GM19372 (cell line): ENCODE measurements around the gene GPR158.
"Not testable (repeated sequence)": the region's sequence is repeated elsewhere in the genome, so short reads cannot be mapped to it uniquely, and the experiment has no call there.

Experiments
- ATAC-seq: cut with Tn5 transposase; IDR thresholded peaks from one replicate; pipeline ENCODE4 v1.9.1; 2021; ENCODE audit warnings: mild to moderate bottlenecking, low read depth, moderate library complexity; ENCODE audit not compliant: unreplicated experiment

Gene GPR158

GRCh38 chr10:25294032-25294926, 119.5 kb downstream of the GPR158 start:
- ATAC-seq: no peak

DNA sequence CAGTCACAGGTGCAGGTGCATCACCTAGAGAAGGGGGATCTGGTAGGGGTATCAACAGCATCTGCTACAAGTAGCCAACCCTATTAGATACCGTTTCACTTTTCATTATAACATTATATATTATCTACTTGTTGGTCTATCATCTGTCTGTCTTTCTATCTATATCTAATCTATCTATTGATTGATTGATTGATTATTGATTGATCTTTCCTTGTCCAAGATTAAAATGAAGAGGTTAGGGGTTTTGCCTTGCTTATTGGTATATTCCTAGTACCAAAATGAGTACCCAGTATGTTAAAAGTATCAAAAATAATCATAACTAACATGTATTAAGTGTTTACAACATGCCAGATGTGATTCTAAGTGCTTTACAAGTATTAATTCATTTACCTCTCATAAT, 121.5 kb downstream of the GPR158 start:
- ATAC-seq: no peak

GRCh38 chr10:25297466-25297865, 122.7 kb downstream of the GPR158 start:
- no peak for ATAC-seq

- ATAC-seq: no peak
These were observed 125.3 kb downstream of the GPR158 start for GRCh38 chr10:25300073-25300472.

DNA sequence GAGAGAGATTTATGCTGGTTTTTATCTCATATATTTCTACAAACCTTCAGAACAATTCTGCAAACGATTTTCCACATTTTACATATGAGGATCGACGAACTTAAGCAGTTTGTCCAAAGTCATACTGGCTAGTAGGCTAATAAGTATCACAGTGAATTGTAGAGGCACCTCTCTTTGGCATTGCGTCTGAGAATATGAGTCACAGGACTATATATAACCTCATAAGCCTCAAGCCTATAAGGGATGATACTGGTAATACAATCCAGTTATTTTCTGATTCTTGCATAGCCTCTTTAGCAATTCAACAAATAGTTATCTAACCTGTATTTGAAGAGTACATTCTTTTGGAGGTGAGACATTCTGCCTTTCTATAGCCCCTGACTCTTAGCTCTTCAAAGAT, 129.8 kb downstream of the GPR158 start:
- no peak for ATAC-seq

GRCh38 chr10:25306386-25306785, 131.6 kb downstream of the GPR158 start:
- ATAC-seq: no peak

GRCh38 chr10:25308278-25308677, 133.5 kb downstream of the GPR158 start:
- no peak for ATAC-seq

GRCh38 chr10:25317596-25318211, 142.9 kb downstream of the GPR158 start:
- not testable (repeated sequence) for ATAC-seq

- no peak for ATAC-seq
These were observed 152.5 kb downstream of the GPR158 start for GRCh38 chr10:25327273-25327672.

DNA sequence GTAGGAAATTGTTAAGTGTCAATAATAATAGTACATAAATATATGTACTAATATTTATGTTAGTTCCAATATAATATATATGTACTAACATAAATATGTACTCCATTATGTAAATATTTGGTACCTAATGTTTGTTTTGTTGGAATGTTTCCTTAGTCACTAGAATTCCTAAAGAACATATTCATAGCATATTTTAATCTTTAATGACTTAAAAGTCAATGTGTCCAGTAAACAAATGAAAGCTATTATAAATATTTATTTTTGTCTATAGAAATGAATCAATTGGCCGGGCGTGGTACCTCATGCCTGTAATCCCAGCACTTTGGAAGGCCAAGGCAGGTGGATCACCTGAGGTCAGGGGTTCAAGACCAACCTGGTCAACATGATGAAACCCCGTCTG, 153.6 kb downstream of the GPR158 start:
- no peak for ATAC-seq

- not testable (repeated sequence) for ATAC-seq
These were observed 154.8 kb downstream of the GPR158 start for GRCh38 chr10:25329587-25329986.

DNA sequence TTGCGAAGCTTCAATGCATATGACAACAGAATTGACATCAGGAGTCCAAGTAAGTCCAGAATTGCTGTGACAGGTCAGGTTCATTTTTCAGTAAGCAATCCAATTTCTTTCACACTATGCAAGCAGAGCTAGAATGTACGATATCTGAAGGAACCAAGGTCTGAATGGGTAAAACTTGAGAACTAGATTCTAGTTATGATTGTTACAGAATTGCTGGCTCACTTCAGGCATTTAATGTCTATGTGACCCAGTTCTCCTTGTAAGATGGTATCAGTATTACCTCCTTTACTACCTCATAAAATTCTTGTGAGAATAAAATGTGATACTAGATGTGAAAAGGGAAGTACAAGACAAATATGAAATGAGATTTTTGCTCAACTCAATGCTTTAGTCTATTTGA, 159.6 kb downstream of the GPR158 start:
- no peak for ATAC-seq

- ATAC-seq: no peak
These were observed 161.5 kb downstream of the GPR158 start for GRCh38 chr10:25336330-25336729.

- no peak for ATAC-seq
These were observed 163.5 kb downstream of the GPR158 start for GRCh38 chr10:25338271-25338670.

DNA sequence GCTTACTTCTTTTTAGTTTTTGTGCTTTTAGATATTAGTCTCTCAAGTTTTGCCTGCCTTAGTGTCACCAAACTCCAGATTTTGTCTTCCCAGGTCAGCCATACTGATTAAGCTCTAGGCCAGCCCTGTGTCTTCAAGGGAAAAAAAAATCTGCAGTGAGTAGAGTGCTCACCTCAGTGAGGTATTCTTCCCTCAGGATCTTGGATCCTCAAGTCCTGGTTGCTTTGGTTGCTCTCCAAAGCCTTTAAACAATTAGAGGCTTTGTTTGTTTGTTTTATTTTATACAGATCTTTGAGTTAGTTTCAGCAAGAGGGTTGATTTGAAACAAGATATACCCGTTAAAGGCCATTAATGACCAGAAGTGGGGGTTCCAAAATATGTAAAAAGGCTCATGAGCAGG, 165.2 kb downstream of the GPR158 start:
- ATAC-seq: no peak

DNA sequence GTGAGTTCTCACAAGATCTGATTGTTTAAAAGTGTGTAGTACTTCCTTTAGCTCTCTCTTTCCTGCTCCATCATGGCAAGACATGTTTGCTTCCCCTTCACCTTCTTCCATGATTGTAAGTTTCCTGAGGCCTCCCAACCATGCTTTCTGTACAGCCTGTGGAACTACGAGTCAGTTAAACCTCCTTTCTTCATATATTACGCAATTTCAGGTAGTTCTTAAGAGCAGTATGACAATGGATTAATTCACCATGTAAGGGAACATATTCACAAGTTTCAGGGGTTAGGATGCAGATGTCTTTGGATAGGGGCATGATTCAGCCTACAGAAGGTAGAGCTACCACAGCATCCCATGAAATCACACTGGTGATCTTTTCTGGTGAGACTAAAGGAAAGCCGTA, 174.7 kb downstream of the GPR158 start:
- no peak for ATAC-seq

GRCh38 chr10:25356609-25357008, 181.8 kb downstream of the GPR158 start:
- ATAC-seq: no peak

- no peak for ATAC-seq
These were observed 182.5 kb downstream of the GPR158 start for GRCh38 chr10:25357269-25357668.

DNA sequence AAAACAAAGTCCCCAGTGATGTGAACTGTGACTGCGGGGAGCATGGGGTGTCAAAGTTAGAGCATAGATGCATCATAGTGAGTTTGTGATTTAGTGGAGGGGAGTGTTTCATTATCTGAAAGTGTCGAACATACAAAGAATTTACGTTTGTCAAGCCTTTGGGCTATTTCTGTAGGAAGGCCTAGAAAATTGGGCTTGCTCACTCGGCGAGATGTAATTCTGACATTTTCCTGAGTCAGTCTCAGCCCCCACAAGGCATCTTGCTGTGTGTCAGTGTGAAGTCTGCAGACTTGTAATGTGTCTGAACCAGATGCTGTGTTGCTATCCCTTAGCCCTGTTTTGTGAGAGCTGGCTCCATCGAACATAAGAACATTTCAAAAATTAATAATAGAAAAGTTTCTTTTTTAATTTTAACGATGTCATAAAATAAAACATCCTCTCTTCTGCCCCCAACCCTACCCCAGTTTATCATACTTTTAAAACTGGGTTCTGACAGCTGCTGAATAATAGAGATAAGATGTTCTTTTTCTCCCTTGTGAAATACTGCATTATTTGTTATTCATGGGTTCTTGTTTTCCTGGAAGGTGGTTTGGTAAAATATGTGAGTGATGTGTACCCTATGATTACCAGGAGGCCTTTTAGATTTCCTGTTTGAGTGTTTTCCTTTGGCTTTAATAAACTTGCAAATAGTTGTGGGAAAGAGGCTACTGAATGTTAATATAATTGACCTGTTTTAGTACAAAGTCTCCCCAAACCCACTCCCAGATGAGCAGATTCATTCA, 207.4 kb downstream of the GPR158 start:
- no peak for ATAC-seq

- not testable (repeated sequence) for ATAC-seq
These were observed 208.1 kb downstream of the GPR158 start for GRCh38 chr10:25382901-25383300.

GRCh38 chr10:25383686-25384085, 208.9 kb downstream of the GPR158 start:
- no peak for ATAC-seq
